WERI-Rb-1 (cell line): ENCODE measurements around the gene PDE4B.
"Not testable (repeated sequence)": the region's sequence is repeated elsewhere in the genome, so short reads cannot be mapped to it uniquely, and the experiment has no call there.

Experiments
- DNase-seq: peaks from one replicate; pipeline ENCODE4 v3.0.0-alpha.2; 2020
- H3K27ac ChIP-seq: fragments of 250-450 bp; sonication (Bioruptor Pico); 2 replicates; pipeline ENCODE4 v1.5.1; 2020; ENCODE audit warnings: mild to moderate bottlenecking, moderate library complexity
- H3K27me3 ChIP-seq: fragments of 250-450 bp; sonication (Bioruptor Pico); 2 replicates; pipeline ENCODE4 v1.5.1; 2021; ENCODE audit warnings: mild to moderate bottlenecking, low read depth, moderate library complexity; ENCODE audit not compliant: insufficient read depth, severe bottlenecking
- H3K36me3 ChIP-seq: fragments of 250-450 bp; sonication (Bioruptor Pico); 2 replicates; pipeline ENCODE4 v1.5.1; 2020; ENCODE audit warnings: mild to moderate bottlenecking, moderate library complexity
- H3K4me3 ChIP-seq: 2 replicates; pipeline ENCODE4 v1.5.1; 2011; ENCODE audit warnings: low read depth, mild to moderate bottlenecking, control low read depth, low read length
- H3K9me3 ChIP-seq: fragments of 250-450 bp; sonication (Bioruptor Pico); 2 replicates; pipeline ENCODE4 v1.5.1; 2021; ENCODE audit warnings: mild to moderate bottlenecking, moderate library complexity; ENCODE audit not compliant: severe bottlenecking
- CTCF ChIP-seq: IDR thresholded peaks from 2 replicates; pipeline ENCODE4 v1.5.1; 2011; ENCODE audit warnings: low read depth, mild to moderate bottlenecking, control low read depth, inconsistent platforms, low read length

The PDE4B gene

DNA sequence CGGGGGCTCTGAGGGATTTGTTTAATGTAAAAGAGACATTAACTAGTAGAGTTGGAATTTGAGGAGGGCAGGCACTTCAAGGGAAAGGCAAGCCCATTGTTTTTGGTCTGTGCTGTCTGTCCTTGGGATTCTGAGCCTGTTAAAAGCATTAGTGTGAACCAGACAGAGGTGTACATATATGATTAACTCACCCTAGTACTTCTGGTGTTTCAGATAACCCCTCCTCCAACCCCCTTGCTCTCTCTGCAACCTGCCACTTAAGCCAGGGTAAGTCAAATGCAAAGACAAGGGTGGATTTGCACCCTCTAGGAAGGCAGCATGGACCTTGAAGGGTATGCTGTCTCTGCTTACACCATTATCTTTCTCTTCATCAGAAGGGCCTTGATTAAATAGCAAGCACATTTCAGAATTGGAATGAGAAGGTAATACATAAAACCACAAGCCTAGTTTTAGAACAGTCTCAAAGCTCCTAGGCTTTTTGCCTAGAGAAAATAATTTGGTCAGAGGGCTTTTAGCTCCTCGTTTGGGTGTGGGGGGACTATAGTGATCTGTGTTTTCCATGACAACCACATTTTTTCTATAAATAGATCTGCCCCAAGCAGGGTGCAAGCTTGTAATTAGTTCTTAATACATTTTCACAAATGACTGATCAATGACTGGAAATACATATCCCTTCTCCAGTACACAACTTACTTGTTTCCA, 620.6 kb downstream of the PDE4B start:
- Histone ChIP-seq H3K9me3 (peaks cover 20% of the 10 kb centered on the region), H3K27me3 (no peaks in the 10 kb centered on the region), H3K4me3 (no peak overlapping the region), H3K27ac (no peak overlapping the region), H3K36me3 (no peaks in the 10 kb centered on the region)
- no peak for DNase-seq
- TF ChIP-seq CTCF, result no peak

DNA sequence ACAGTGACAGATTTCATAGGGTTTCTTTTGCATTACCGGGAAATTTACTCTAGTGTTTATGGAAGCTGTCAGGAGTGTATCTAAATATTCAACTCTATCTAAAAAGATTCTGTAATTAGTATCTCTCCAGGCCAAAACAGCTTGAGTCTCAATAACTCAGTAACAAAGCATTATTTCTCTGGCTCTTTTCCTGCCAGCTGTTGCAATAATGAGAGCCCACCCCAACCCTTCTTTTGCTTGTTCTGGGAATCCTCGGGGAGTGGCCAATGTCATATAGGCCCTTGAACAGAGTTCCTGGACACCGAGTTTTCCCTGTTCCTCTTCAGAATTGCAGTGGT, 621.1 kb downstream of the PDE4B start:
- TF ChIP-seq CTCF, result no peak
- DNase-seq, result no peak
- Histone ChIP-seq H3K9me3 (peaks cover 18% of the 10 kb centered on the region), H3K36me3 (no peaks in the 10 kb centered on the region), H3K27ac (no peak overlapping the region), H3K4me3 (no peak overlapping the region), H3K27me3 (no peaks in the 10 kb centered on the region)

- no peak overlapping the region for H3K27ac ChIP-seq
- no peaks in the 10 kb centered on the region for H3K36me3 ChIP-seq
- DNase-seq, result no peak
- H3K27me3 ChIP-seq, result no peaks in the 10 kb centered on the region
- no peak for TF ChIP-seq CTCF
- peaks cover 18% of the 10 kb centered on the region for H3K9me3 ChIP-seq
- no peak overlapping the region for H3K4me3 ChIP-seq
Measured at GRCh38 chr1:66415281-66415680, 622.6 kb downstream of the PDE4B start.

GRCh38 chr1:66415866-66416265, 623.2 kb downstream of the PDE4B start:
- DNase-seq, result no peak
- H3K27me3 ChIP-seq, result no peaks in the 10 kb centered on the region
- peaks cover 18% of the 10 kb centered on the region for H3K9me3 ChIP-seq
- H3K36me3 ChIP-seq, result no peaks in the 10 kb centered on the region
- no peak for TF ChIP-seq CTCF
- no peak overlapping the region for H3K4me3 ChIP-seq
- no peak overlapping the region for H3K27ac ChIP-seq

GRCh38 chr1:66416295-66416694, 623.6 kb downstream of the PDE4B start:
- Histone ChIP-seq H3K4me3 (no peak overlapping the region), H3K27ac (no peak overlapping the region), H3K36me3 (no peaks in the 10 kb centered on the region), H3K27me3 (no peaks in the 10 kb centered on the region), H3K9me3 (peaks cover 18% of the 10 kb centered on the region)
- no peak for DNase-seq
- TF ChIP-seq CTCF, result no peak

- DNase-seq, result no peak
- Histone ChIP-seq H3K4me3 (no peak overlapping the region), H3K36me3 (no peaks in the 10 kb centered on the region), H3K27me3 (no peaks in the 10 kb centered on the region), H3K9me3 (peaks cover 18% of the 10 kb centered on the region), H3K27ac (no peak overlapping the region)
- TF ChIP-seq CTCF, result no peak
Measured at GRCh38 chr1:66418021-66418420, 625.3 kb downstream of the PDE4B start.

- H3K9me3 ChIP-seq, result peaks cover 18% of the 10 kb centered on the region
Measured at GRCh38 chr1:66420171-66420570, 627.5 kb downstream of the PDE4B start.

GRCh38 chr1:66420906-66421305, 628.2 kb downstream of the PDE4B start:
- H3K36me3 ChIP-seq, H3K27me3 ChIP-seq, H3K4me3 ChIP-seq, DNase-seq, H3K27ac ChIP-seq: not testable (repeated sequence)
- peaks cover 18% of the 10 kb centered on the region for H3K9me3 ChIP-seq

More at GRCh38 chr1:66420171-66420570, 627.5 kb downstream of the PDE4B start:
- not testable (repeated sequence) for H3K4me3 ChIP-seq, DNase-seq, H3K36me3 ChIP-seq, H3K27me3 ChIP-seq, H3K27ac ChIP-seq
